ENCODE results near the gene NAPSA. TPM values are rescaled to one million over a fixed set of nuclear protein-coding genes. Genes with fewer than 3 reads are reported as not detected.

The NAPSA gene
- total RNA-seq, 1 donor from 2014 or later: 3.3 TPM

- no peak for TF ChIP-seq CTCF (conservative IDR thresholded peaks at IDR 0.05; ENCODE audit: low read depth, low read length)
- no peak for DNase-seq (ENCODE audit: low read depth)
- no peak overlapping the region for H3K4me3 ChIP-seq (ENCODE audit: low read depth, low read length)
Measured at GRCh38 chr19:50378863-50379236, 13.4 kb upstream of the NAPSA start.

- H3K4me3 ChIP-seq (ENCODE audit: low read depth, low read length): no peak overlapping the region
- DNase-seq (ENCODE audit: low read depth): no peak
- no peak for TF ChIP-seq CTCF (conservative IDR thresholded peaks at IDR 0.05; ENCODE audit: low read depth, low read length)
Measured at GRCh38 chr19:50378169-50378862, 12.9 kb upstream of the NAPSA start.

DNA sequence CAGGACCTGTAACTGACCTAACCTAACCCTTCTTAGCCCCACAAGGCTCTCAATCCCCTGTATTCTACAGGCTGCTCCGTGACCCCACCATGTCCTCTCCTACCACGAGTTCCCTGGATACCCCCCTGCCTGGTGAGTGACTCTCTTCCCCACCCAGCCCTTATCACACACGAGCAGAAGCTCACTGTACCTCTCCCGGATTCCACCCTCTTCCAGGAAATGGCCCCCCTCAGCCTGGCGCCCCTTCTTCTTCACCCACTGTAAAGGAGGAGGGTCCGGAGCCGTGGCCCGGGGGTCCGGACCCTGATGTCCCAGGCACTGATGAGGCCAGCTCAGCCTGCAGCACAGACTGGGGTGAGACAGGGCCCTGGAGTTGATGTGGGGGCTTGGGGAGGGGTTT, 12.1 kb upstream of the NAPSA start:
- H3K4me3 ChIP-seq (ENCODE audit: low read depth, low read length): no peak overlapping the region
- TF ChIP-seq CTCF (conservative IDR thresholded peaks at IDR 0.05; ENCODE audit: low read depth, low read length): no peak
- no peak for DNase-seq (ENCODE audit: low read depth)

DNA sequence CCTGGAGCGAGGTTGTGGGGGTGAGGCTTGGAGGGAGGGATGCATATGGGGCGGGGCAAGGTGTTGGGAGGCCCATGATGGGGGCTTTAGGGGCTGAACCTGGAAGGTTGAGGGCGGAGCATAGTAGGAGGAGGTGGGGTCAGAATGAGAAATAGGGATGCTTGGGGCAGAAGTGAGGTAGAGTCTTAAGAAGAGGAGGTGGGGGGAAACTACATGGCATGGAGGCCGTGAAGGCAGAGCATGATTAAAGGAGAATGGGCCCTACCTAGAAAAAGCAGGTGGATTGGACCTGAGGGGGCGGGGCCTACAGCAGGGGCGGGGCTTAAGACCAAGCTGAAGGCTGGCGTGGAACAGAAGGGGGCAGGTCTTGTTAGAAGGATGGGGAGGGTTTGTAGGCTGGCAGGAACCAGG, 11.6 kb upstream of the NAPSA start:
- H3K4me3 ChIP-seq (ENCODE audit: low read depth, low read length): peak overlapping the region; percentile 35
- no peak for DNase-seq (ENCODE audit: low read depth)
- TF ChIP-seq CTCF (conservative IDR thresholded peaks at IDR 0.05; ENCODE audit: low read depth, low read length): no peak

- H3K4me3 ChIP-seq (ENCODE audit: low read depth, low read length): peak within 1 kb of the TSS; percentile 89
- peak; percentile 81 for DNase-seq (ENCODE audit: low read depth)
- no peak for TF ChIP-seq CTCF (conservative IDR thresholded peaks at IDR 0.05; ENCODE audit: low read depth, low read length)
Measured at GRCh38 chr19:50376166-50377050, 11.0 kb upstream of the NAPSA start, which contains the start of gene NR1H2. Gene NR1H2, plus strand, starts transcription at chr19:50376457. Its CDS starts 1,149 bp downstream, at chr19:50377606.

DNA sequence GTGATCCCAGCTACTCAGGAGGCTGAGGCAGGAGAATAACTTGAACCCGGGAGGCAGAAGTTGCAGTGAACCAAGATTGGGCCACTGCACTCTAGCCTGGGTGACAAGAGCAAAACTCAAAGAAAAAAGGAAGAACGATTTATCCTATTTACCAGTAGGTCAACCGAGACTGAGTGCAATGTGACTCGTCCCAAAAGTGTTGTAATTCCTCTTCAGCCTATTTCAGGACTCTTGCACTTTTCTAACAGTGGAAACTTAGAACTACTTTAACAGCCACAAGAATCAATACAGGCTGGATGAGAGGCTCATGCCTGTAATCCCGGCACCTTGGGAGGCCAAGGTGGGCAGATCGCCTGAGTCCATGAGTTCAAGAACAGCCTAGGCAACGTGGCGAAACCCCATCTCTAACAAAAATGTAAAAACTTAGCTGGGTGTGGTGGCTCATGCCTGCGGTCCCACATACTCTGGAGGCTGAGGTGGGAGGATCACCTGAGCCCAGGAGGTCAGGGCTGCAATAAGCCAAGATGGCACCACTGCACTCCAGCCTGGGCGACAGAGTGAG, 6.6 kb upstream of the NAPSA start:
- no peak for TF ChIP-seq CTCF (conservative IDR thresholded peaks at IDR 0.05; ENCODE audit: low read depth, low read length)

More for the DNA sequence above, 6.6 kb upstream of the NAPSA start:
- no peak overlapping the region for H3K4me3 ChIP-seq (ENCODE audit: low read depth, low read length)
- no peak for DNase-seq (ENCODE audit: low read depth)
